ENCODE results near the gene ATP7B.

- no peak for TF ChIP-seq CTCF (IDR thresholded peaks at IDR 0.05; ENCODE audit: low read length)
- TF ChIP-seq EZH2 (optimal IDR thresholded peaks at IDR 0.05; ENCODE audit: low read depth, low read length): no peak
Observed at GRCh38 chr13:51958217-51958547, 53.1 kb downstream of the ATP7B start.
